22Rv1 (cell line): ENCODE data around the gene FOXO1.

Experiments
- H3K27ac ChIP-seq: fragments of 450-650 bp; 2 replicates; pipeline ENCODE4 v1.5.1; 2017
- ZFX ChIP-seq: fragments of 450-650 bp; IDR thresholded peaks from 2 replicates; pipeline ENCODE4 v1.6.1; 2017; ENCODE audit warnings: antibody characterized with exemption, borderline replicate concordance
- TF ChIP-seq, protein P1 (sequence below): fragments of 450-650 bp; IDR thresholded peaks from 2 replicates; pipeline ENCODE4 v1.5.1; 2017; ENCODE audit warnings: mild to moderate bottlenecking

The FOXO1 gene

GRCh38 chr13:40572961-40573360 lies 93.5 kb downstream of the FOXO1 start:
- TF ChIP-seq, protein P1, sequence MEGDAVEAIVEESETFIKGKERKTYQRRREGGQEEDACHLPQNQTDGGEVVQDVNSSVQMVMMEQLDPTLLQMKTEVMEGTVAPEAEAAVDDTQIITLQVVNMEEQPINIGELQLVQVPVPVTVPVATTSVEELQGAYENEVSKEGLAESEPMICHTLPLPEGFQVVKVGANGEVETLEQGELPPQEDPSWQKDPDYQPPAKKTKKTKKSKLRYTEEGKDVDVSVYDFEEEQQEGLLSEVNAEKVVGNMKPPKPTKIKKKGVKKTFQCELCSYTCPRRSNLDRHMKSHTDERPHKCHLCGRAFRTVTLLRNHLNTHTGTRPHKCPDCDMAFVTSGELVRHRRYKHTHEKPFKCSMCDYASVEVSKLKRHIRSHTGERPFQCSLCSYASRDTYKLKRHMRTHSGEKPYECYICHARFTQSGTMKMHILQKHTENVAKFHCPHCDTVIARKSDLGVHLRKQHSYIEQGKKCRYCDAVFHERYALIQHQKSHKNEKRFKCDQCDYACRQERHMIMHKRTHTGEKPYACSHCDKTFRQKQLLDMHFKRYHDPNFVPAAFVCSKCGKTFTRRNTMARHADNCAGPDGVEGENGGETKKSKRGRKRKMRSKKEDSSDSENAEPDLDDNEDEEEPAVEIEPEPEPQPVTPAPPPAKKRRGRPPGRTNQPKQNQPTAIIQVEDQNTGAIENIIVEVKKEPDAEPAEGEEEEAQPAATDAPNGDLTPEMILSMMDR, result no peak
- no peak for TF ChIP-seq ZFX
- H3K27ac ChIP-seq, result no peak overlapping the region

DNA sequence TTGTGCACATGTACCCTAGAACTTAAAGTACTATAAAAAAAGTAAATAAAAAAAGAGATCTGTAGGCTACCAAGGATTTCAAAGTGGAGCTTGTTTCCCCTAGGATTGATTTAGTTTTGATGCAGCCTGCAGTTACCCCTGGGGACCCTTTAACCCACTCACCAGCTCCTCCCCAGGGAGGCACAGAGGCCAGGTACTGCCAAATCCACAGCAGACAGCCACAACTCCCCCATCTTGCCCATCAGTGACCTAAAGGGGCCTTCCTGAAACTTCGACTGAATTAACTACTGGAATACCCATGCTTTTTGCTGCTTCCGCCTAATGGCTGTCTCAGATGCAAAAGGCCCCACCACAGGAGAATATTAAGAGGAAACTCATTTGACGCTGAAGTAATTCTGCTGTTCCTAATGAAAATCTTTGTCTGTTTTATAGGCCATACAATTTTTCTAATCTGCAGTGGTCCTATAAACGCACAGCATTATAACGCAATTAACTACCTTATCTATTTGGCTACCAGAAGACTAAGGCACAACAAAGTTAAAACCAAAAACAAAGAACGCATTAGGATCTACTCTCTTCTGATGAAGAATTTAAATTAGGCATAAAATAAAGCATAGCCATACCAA lies 95.0 kb downstream of the FOXO1 start:
- TF ChIP-seq ZFX, result no peak
- TF ChIP-seq, protein P1, result no peak
- H3K27ac ChIP-seq, result no peak overlapping the region

GRCh38 chr13:40570930-40571329 lies 95.5 kb downstream of the FOXO1 start:
- TF ChIP-seq, protein P1, result no peak
- TF ChIP-seq ZFX, result no peak
- H3K27ac ChIP-seq, result no peak overlapping the region

DNA sequence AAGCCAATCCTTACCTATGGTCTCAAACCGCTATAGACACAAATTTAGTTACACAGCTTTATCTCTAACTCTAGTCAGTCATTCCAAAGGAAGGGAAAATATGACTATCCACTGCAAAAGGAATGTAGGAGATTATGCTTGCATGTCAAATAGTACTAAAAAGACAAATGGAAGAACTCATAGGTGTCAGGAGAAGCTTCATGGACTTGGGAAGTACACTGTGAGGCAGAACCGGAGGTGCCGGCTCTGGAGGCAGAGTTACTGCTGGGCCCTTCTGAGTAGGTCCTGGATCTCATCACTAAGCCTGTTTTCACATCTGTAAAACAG lies 97.5 kb downstream of the FOXO1 start:
- H3K27ac ChIP-seq, result no peak overlapping the region
- TF ChIP-seq ZFX, result no peak
- TF ChIP-seq, protein P1, result no peak

DNA sequence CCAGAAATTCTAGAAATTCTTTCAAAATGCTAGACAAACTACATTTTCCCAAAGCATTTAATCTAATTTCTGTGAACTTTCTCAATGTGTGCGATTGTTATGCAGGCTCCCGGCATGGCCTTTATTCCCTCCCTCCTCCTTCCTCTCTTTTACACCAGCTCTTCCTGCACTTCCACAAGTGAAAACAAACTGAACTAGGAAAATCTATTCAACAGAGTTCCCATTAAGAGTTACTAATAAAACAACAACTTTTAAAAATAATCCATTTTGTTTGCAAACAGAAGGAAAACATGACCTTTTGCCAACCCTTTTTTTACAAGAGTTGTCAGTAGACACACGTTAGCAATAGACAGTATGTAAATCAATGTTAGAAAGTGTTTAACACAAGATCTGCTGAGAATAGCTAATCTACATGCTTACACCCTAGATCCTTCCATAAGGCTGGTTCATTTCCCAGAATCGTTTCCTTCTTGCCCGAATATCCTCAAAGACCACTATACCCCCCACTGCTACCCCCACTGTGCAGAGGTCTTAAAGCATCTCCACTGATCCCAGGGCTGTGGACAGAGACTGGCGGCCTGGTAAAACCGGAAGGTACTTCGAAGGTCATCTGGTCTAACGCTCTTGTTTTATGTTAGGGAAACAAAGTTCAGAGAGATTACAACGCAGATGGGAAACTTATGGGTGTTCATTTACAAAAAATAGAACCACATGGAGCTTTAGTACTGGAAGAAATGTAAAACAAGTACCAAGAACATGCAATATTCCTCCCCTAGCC lies 98.0 kb downstream of the FOXO1 start:
- TF ChIP-seq, protein P1, result no peak
- H3K27ac ChIP-seq, result no peak overlapping the region

DNA sequence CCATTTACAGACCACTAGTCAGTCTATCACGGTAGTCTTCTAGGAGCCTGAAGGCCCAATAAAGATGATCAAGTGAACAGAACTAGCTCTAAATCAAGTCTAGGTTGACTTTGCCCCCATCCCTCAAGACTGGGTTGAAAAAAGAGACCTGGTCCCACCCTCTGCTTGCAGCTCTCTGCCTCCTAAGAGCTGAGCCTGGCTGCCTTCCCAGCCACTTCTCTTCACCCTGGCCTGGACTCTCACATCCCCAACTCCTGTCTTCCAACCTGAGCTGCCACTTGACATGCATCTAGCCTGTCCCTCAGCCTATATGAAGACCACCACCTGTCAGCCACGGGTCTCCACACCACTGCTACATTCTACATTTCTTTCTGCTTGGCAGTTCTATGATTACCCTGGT lies 99.6 kb downstream of the FOXO1 start:
- H3K27ac ChIP-seq, result no peak overlapping the region

More for the DNA sequence above, 99.6 kb downstream of the FOXO1 start:
- TF ChIP-seq, protein P1, result no peak
- no peak for TF ChIP-seq ZFX
